Measurements from ENCODE around the gene C1orf122.

C1orf122 gene

DNA sequence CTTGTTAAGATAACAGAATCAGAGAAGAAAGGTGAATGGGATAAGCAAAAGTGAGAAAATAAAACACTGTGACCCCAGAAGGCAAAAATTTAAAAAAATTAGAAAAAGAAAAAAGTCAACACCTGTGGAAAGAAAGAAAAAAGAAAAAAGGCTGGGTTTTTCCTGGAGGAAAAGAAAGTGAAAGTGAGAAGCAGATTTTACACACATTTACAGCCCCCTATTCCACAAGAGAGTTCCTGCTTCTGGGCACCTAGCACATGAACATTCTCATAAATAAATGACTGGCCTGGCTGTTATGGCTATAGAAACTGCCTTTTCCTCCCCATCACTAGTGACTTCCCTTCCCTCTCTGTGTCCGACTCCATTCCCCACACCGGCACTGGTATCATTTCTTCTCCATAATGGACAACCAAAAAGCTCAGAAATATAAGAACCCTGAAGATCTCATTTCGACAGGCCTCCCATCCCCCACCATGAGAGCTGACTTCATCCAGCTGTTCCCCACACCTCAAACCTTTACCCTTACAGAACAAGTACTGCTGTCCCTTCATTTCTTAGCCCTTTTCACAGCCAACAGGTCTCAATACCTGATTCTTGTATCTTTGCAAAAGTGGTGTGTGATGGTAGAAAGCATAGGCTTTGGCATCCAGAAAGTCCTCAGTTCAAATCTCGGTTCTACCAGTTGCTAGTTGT is 39.2 kb downstream of the C1orf122 start:
- no peak for DNase-seq

DNA sequence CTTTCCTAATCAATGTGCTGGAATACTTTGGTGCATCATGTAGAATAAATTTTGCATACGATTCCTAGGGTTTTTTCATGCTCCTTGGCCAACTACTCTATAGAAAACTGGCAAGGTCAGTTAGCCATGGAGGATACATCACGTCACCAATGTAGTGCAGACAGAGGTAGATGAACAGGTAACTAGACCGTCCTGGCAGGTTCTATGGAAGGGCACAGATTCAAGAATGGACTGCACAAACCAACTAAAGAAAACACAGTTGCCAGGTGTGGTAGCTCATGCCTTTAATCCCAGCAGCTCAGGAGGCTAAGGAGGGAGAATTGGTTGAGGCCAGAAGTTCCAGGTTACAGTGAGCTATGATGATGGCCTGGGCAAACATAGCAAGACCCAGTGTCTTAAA is 41.9 kb downstream of the C1orf122 start:
- no peak for DNase-seq

DNA sequence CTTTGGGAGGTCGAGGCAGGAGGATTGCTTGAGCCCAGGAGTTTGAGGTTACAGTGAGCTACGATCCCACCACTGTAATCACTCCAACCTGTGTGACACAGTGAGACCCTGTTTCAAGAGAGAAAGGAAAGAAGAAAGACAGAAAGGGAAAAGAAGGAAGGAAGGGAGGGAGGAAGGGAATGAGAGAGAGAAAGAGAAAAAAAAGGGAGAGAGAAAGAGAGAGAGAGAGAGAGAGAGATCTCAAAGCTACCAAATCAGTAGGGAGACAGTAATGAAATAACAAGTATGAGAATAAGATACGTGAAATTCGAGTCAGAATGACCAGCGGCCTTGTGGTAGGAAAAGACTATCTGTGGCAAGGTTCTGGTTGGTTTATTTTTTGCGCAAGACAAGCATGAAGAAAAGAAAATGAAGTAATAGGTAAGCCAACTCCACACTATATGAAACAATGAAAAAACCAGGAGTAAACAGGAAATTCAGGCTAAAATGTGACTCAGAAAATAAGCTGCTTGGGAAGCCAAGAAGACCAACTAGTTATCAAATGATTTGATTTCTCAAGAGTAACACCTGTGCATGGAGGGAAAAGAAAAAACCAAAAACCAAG is 42.9 kb downstream of the C1orf122 start:
- no peak for DNase-seq

DNA sequence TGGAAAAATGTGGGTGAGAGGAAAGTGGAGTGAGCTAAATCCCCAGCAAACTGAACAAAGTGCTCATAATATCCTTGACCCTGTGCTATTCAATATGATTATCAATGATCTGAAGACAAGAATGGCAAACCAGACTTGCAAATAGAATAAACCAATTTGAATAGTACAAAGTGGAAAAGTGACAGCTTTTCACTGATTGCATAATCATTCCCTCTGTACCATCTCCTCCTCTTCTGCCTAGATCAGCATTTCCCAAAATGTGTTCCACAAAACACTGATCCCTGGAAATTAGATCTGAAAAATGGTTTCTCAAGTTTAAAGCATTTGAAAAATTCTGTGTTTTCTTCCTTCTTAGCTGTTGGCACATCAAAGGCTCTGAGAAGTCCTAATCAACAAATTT is 43.7 kb downstream of the C1orf122 start:
- DNase-seq: no peak

DNA sequence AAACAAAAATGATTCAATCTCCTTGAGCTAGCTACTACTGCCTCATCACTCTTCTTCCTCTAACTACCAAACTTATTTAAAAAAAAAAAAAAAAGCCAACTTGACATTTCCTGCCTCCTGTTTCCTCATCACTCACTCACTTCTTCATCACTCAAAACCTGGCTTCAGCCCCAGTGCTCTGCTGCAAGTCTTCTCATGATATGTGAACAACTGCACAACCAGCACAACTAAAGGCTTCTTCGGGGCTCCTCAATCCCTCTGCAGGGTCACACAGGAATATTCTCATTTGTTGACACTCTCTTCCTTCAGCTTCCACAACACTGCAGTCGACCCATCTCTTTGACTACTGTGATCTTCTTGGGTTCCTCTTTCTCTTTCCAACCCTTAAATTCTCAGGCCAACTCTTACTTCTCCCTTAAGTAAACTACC is 44.2 kb downstream of the C1orf122 start:
- DNase-seq: no peak

DNA sequence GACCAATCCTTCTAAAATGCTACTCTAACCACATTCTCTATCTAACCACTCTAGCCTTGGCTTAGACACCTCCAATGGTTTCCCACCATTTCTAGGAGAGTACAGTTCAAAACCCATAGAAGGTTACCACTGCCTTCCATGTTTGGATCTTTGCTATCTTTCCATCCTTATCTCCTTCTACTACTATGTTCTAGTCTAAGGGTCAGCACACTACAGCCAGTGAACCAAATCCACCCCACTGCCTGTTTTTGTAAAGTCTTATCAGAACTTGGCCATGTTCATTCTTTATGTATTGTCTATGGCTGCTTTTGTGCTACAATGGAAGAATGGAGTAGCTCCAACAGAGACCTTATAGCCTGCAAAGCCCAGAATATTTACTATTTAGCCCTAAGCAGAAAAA is 45.6 kb downstream of the C1orf122 start:
- DNase-seq: no peak

DNA sequence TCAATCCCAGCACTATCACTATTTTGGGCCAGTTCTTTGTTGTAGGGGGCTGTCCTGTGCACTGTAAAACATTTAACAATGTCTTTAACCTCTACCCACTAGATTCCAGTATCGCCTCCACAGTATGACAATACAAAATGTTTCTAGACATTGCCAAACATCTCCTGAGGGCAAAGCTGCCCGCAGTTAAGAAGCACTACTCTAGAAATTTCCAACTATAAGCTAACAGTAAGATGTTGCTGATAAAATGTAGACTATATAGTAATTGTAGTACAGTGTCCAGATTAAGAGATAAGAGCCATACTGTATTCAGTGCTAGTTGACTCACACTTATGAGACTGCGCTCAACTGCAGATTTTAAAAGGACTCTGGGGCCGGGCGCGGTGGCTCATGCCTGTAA is 46.8 kb downstream of the C1orf122 start:
- DNase-seq: no peak

Measured in amniotic stem cell (primary cell).